Measurements from ENCODE around the gene SMG7.

Gene SMG7

GRCh38 chr1:183484851-183485250, 12.6 kb downstream of the SMG7 start:
- no peak for TF ChIP-seq EZH2 (IDR thresholded peaks at IDR 0.05; ENCODE audit: borderline replicate concordance, low read length)
- TF ChIP-seq, protein P1, sequence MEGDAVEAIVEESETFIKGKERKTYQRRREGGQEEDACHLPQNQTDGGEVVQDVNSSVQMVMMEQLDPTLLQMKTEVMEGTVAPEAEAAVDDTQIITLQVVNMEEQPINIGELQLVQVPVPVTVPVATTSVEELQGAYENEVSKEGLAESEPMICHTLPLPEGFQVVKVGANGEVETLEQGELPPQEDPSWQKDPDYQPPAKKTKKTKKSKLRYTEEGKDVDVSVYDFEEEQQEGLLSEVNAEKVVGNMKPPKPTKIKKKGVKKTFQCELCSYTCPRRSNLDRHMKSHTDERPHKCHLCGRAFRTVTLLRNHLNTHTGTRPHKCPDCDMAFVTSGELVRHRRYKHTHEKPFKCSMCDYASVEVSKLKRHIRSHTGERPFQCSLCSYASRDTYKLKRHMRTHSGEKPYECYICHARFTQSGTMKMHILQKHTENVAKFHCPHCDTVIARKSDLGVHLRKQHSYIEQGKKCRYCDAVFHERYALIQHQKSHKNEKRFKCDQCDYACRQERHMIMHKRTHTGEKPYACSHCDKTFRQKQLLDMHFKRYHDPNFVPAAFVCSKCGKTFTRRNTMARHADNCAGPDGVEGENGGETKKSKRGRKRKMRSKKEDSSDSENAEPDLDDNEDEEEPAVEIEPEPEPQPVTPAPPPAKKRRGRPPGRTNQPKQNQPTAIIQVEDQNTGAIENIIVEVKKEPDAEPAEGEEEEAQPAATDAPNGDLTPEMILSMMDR (IDR thresholded peaks at IDR 0.05; ENCODE audit: low read length), result no peak
- Histone ChIP-seq H4K20me1 (ENCODE audit: insufficient read depth, low read length) (no peaks in the 10 kb centered on the region; the same call in 1 of the 2 replicates), H2AFZ (ENCODE audit: low read length) (no peak overlapping the region), H3K9ac (ENCODE audit: low read length) (no peak overlapping the region), H3K4me2 (ENCODE audit: low read length) (no peak overlapping the region), H3K9me3 (ENCODE audit: low read length) (no peaks in the 10 kb centered on the region), H3K27ac (ENCODE audit: low read depth, low read length, poor library complexity, severe bottlenecking) (no peak overlapping the region), H3K4me1 (ENCODE audit: insufficient read depth, low read length, severe bottlenecking) (peaks cover 31% of the 10 kb centered on the region), H3K9me2 (ENCODE audit: low read depth, low read length) (no peaks in the 10 kb centered on the region), H3K4me3 (ENCODE audit: low read depth, low read length, poor library complexity, severe bottlenecking) (no peak overlapping the region), H3K36me3 (ENCODE audit: insufficient read depth, low read length) (peaks cover 14% of the 10 kb centered on the region; the same call in 1 of the 2 replicates), H3K27me3 (ENCODE audit: insufficient read depth, low read length) (no peaks in the 10 kb centered on the region), H3K79me2 (ENCODE audit: insufficient read depth, low read length) (peaks cover 94% of the 10 kb centered on the region), H3F3A (ENCODE audit: insufficient read depth, low read length) (no peaks in the 10 kb centered on the region)

GRCh38 chr1:183487674-183488442, 15.6 kb downstream of the SMG7 start:
- Histone ChIP-seq H3K9me3 (ENCODE audit: low read length) (no peaks in the 10 kb centered on the region), H3K27ac (ENCODE audit: low read depth, low read length, poor library complexity, severe bottlenecking) (no peak overlapping the region), H3F3A (ENCODE audit: insufficient read depth, low read length) (no peaks in the 10 kb centered on the region), H3K4me3 (ENCODE audit: low read depth, low read length, poor library complexity, severe bottlenecking) (no peak overlapping the region), H3K4me2 (ENCODE audit: low read length) (no peak overlapping the region), H4K20me1 (ENCODE audit: insufficient read depth, low read length) (peaks cover 6% of the 10 kb centered on the region; the same call in 1 of the 2 replicates), H3K79me2 (ENCODE audit: insufficient read depth, low read length) (peaks cover 87% of the 10 kb centered on the region), H2AFZ (ENCODE audit: low read length) (no peak overlapping the region), H3K36me3 (ENCODE audit: insufficient read depth, low read length) (peaks cover 11% of the 10 kb centered on the region; the same call in 1 of the 2 replicates), H3K4me1 (ENCODE audit: insufficient read depth, low read length, severe bottlenecking) (peaks cover 2% of the 10 kb centered on the region), H3K27me3 (ENCODE audit: insufficient read depth, low read length) (no peaks in the 10 kb centered on the region), H3K9me2 (ENCODE audit: low read depth, low read length) (no peaks in the 10 kb centered on the region), H3K9ac (ENCODE audit: low read length) (no peak overlapping the region)
- TF ChIP-seq, protein P1 (IDR thresholded peaks at IDR 0.05; ENCODE audit: low read length), result no peak
- TF ChIP-seq EZH2 (IDR thresholded peaks at IDR 0.05; ENCODE audit: borderline replicate concordance, low read length), result no peak

- TF ChIP-seq, protein P1 (IDR thresholded peaks at IDR 0.05; ENCODE audit: low read length), result no peak
- no peak for TF ChIP-seq EZH2 (IDR thresholded peaks at IDR 0.05; ENCODE audit: borderline replicate concordance, low read length)
- no peaks in the 10 kb centered on the region for H3F3A ChIP-seq (ENCODE audit: insufficient read depth, low read length)
- peaks cover 78% of the 10 kb centered on the region for H3K79me2 ChIP-seq (ENCODE audit: insufficient read depth, low read length)
- H3K4me3 ChIP-seq (ENCODE audit: low read depth, low read length, poor library complexity, severe bottlenecking), result no peak overlapping the region
- no peak overlapping the region for H3K27ac ChIP-seq (ENCODE audit: low read depth, low read length, poor library complexity, severe bottlenecking)
- no peak overlapping the region for H3K4me2 ChIP-seq (ENCODE audit: low read length)
- H3K9ac ChIP-seq (ENCODE audit: low read length), result no peak overlapping the region
- H3K36me3 ChIP-seq (ENCODE audit: insufficient read depth, low read length), result peaks cover 10% of the 10 kb centered on the region; the same call in 1 of the 2 replicates
- H4K20me1 ChIP-seq (ENCODE audit: insufficient read depth, low read length), result peaks cover 6% of the 10 kb centered on the region; the same call in 1 of the 2 replicates
- H3K27me3 ChIP-seq (ENCODE audit: insufficient read depth, low read length), result no peaks in the 10 kb centered on the region
- no peak overlapping the region for H2AFZ ChIP-seq (ENCODE audit: low read length)
- H3K9me2 ChIP-seq (ENCODE audit: low read depth, low read length), result no peaks in the 10 kb centered on the region
- no peaks in the 10 kb centered on the region for H3K9me3 ChIP-seq (ENCODE audit: low read length)
- H3K4me1 ChIP-seq (ENCODE audit: insufficient read depth, low read length, severe bottlenecking), result no peaks in the 10 kb centered on the region
Measured at GRCh38 chr1:183490932-183491331, 18.6 kb downstream of the SMG7 start.
